HG02642 (cell line): ENCODE results near the gene IL19.
A peak's percentile ranks its signal among the peaks of the same experiment; 100 is the strongest.
"Not testable (repeated sequence)": the region's sequence is repeated elsewhere in the genome, so short reads cannot be mapped to it uniquely, and the experiment has no call there.

Experiments used
- ATAC-seq: cut with Tn5 transposase; IDR thresholded peaks from one replicate; pipeline ENCODE4 v1.9.1; 2021; ENCODE audit warnings: mild to moderate bottlenecking; ENCODE audit not compliant: unreplicated experiment, poor library complexity

The IL19 gene

DNA sequence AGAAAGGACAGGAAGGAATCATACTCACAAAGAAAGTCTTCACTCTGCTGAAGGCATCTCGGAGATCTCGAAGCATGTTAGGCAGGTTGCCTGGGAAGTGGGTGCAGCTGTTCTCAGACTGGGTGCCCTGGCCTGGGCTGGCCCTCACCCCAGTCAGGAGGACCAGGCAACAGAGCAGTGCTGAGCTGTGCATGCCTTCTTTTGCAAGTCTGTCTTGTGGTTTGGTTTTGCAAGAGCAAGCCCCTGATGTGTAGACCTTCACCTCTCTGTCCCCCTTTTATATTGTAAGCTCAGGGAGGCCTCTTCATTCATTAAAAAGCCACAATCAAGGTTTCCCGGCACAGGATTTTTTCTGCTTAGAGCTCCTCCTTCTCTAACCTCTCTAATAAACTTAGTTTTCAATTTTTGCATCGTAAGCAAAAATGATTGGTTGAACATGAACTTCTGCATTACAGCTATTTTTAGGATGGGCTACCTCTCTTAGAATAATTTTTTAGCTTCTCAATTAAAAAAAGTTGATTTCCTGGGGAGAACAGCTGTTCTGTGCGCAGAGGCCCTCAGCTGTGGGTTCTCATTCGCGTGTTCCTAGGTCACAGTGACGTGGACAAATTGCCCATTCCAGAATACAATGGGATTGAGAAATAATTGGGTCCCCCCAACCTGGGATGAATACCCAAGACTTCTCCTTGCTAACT, 1.8 kb downstream of the IL19 start, which contains the start of gene IL10:
IL10 (minus strand) TSS at position 252 of the 695 bp plus-strand sequence; CDS start at position 193, 59 bp downstream.
- ATAC-seq, result no peak

DNA sequence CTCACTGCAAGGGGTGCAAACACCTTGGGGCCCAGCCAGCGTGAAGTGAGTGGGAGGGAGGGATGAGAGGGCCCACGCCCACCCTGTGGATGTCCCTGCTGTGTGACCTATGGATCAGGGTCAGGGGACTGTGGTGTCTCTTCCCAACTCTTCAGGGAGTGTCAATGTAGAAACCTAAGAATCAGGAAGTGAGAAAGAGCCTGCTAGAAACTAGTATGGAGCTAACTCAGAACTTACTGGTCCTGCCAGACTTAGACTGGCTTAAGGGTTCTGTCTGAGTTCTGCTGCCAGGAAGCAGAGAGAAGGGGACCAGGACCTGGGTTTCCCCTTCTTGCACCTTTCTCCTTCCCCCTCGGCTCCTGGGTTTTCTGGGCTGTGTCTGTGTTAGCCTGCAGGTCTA, 3.5 kb downstream of the IL19 start:
- ATAC-seq, result no peak

DNA sequence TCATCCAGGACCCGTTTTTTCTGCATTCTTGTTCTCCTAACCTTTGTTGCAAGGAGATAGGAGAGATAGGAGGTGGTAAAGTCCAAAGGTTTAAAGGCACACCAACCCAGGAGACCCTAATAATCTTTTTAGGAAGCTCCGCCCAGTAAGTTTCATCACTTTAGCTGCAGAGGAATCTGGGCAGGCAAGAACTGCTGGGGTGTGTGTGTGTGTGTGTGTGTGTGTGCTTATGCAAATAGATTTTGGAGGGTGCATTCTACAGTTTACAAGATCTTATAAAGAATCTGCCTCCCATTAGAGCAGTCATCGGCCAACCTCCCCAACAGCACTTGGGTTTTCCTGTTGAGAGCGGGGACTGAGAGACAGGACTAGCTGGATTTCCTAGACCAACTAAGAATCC, 5.7 kb downstream of the IL19 start:
- no peak for ATAC-seq

DNA sequence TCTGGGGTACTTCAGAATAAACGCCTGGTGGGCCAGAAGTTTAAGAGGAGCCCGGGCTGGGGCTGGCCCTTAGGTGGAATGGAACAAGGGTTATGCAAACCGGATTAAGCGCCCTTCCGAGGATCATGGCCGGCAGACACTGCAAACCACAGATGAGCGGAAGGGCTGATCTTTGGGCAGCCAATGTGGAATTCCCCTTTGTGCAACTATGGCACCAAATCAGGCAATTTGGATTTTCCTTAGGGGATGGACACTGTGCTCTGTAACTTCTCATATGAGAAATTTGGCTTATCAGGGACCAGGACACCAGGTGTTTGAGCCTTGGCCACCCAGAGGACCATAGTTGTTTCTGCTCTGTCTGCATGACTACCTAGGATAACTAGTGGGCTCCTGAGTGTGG, 7.5 kb downstream of the IL19 start:
- no peak for ATAC-seq

DNA sequence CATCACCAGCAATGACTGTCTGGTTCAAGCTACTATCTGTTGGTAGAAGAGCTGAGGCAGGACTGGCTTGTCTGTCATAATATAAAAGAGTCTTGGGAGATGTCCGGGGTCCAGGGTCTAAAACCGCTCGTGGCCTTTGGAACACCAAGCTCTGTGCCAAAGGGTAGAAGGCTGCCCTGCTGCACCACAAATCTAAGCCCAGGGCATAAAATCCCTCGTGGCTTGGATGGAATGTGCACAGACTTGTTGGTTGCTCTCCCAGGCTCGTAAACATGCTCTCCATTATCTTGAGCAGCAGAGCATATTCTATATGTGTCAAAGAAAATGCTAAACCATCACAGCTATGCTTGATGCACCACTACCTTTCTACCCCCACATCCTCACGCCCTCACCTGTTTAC, 8.3 kb downstream of the IL19 start:
- not testable (repeated sequence) for ATAC-seq

DNA sequence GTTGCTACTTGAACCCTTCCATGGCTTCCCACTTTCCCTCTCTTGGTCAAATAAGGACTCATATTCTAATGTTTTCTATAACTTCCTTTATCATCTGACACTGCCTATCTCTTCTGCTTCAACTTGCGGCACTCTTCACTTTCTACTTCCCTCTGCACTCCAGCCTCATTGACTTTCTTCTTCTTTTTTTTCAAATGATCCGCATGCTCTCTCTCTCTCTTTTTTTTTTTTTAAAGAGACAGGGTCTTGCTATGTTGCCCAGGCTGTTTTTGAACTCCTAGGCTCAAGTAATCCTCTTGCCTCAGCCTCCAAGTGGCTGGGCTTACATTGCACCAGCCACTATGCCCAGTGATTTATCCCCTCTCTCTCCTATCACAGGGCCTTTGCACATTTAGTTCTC, 9.1 kb downstream of the IL19 start:
- ATAC-seq, result no peak

GRCh38 chr1:206782448-206782847, 11.9 kb downstream of the IL19 start:
- ATAC-seq, result peak; percentile 59

- ATAC-seq, result no peak
Observed at GRCh38 chr1:206783506-206783905, 12.9 kb downstream of the IL19 start.

- peak; percentile 66 for ATAC-seq
Observed at GRCh38 chr1:206784471-206784903, 13.9 kb downstream of the IL19 start.

DNA sequence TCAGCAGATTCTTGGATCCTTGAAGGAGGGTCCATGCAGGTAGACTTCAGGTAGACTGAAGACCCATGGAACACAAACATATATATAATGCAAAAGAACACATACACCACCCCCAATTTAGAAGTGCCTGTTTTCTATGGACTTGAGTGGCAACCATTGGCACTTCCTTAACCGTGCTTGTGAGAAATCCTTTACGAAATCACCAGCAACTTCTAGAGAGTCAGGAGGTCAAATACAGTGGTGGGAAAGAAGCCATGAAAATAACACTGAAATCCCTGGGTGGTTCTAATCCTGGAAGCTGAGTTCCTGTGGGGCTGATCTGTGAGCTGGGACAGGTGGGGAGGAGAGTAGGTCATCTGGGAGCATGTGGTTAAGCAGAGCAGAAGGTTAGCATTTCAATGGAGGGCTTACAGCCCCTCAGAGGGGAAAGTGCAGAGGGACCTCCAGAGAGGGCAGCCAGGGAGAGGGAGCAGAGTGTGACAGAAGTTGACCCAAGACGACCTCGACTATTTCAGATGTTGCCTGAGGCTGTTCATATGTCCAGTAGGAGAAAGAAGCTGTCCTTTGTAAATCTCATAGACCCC, 14.7 kb downstream of the IL19 start:
- no peak for ATAC-seq

- no peak for ATAC-seq
Observed at GRCh38 chr1:206786212-206786886, 15.8 kb downstream of the IL19 start.

DNA sequence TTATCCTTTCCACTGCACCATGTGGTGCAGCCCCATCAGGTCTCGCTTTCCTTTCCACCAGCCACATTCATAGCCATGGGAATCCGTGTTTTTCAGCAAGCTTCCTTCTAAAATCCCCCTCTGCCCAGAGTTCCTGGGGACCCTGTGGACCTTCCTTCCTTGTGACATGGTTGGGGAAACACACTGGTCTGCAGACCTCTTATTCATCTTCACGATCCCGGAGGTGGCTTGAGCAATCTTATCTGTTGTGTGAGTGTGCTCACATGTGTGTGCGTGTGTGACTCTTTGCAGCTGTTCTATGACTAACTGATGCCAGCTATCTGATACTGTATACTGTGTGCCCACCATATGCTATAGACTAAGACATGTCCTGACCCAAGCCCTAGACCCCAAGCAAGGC, 17.3 kb downstream of the IL19 start:
- no peak for ATAC-seq

- ATAC-seq, result no peak
Observed at GRCh38 chr1:206788487-206789050, 18.0 kb downstream of the IL19 start.

DNA sequence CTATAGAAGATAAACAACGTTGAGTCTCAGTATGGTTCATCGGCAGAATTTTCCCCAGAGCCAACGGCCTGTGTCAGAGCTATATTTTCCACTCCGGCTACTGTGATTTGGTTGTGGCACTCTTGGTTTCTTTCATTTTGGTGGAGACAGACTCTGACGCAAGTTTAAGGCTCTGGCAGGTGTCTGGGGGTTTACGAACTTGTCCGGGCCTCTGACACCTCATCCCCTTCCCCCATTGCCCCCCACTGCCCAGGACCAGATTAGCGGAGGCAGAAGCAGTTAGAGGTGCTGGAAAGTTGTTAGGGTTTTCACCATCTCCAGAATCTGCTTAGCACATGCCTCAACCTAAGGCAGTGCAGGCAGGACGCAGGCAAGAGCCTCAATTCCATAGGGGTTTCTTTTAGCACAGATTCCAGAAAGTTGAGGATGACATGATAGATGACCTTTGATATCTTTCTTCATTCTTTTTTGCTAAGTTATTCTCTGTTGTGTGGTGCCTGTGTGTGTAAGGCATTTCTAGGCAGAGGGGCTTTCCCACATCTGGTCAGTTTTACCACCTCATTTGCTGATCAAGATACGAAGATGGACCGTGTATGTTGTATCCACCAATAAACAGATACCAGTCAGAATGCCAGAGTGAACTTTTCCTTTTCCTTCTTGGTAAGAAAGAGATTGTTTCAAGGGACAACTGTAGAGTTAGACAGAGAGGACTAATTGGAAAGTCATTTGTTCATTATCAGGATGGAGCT, 20.1 kb downstream of the IL19 start:
- peak; percentile 25 for ATAC-seq

GRCh38 chr1:206792939-206793607, 22.5 kb downstream of the IL19 start:
- peak; percentile 58 for ATAC-seq

- no peak for ATAC-seq
Observed at GRCh38 chr1:206793620-206794019, 23.0 kb downstream of the IL19 start.

- ATAC-seq, result no peak
Observed at GRCh38 chr1:206794294-206794908, 23.8 kb downstream of the IL19 start.

DNA sequence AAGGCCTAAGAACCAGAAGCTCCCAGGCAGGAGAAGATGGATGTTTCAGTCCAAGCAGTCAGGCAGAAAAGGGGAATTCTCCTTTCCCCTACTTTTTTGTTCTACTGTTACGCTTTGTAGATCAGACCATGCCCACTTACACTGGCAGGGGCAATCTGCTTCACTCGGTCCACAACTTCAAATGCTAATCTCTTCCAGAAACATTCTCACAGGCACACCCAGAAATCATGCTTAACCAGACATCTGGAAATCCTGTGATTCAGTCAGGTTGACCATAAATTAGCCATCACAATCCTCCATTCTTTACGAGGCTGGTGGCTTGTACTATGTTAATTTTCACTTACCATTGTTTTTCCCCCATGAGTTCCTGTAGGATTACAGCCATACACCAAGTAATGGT, 25.5 kb downstream of the IL19 start:
- no peak for ATAC-seq

DNA sequence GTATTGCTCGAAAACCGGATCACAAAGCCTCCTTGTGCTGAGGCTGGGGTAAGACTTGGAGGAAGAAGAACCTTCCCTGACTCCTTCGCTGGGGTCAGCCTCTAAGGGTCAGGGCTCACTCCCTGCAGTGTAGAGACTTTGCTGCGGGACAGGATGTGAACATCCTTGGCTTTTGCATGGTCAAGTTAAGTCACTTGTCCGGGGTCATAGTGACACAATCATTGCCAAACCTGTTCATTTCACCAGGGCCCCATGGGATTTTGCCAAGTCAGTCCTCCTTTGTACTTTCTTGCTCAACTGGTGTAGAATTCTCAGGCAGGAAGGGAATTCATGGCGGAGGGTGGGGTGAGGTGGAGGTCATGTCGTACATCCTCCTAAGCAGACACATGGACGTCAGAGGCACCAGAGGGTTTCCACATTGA, 26.4 kb downstream of the IL19 start:
- no peak for ATAC-seq
